Neural progenitor cell (in vitro differentiated cells): ENCODE results near the gene GRK1. TPM values are rescaled to one million over a fixed set of nuclear protein-coding genes. Genes with fewer than 3 reads are reported as not detected.

Experiments
- DNase-seq: peaks from one replicate; pipeline ENCODE4 v3.0.0-alpha.2; 2016; ENCODE audit warnings: low spot score
- H2AFZ ChIP-seq: fragments of 200-600 bp; sonication (generic); replicated peaks from 2 replicates; pipeline ENCODE4 v1.6.1; 2016; ENCODE audit warnings: antibody characterized with exemption
- H3F3A ChIP-seq: fragments of 200-600 bp; sonication (generic); 2 replicates; pipeline ENCODE4 v1.6.1; 2016; ENCODE audit warnings: antibody characterized with exemption, low read depth
- H3K27ac ChIP-seq: fragments of 200-600 bp; sonication (generic); 2 replicates; pipeline ENCODE4 v1.5.1; 2016; ENCODE audit warnings: mild to moderate bottlenecking
- H3K27me3 ChIP-seq: fragments of 200-600 bp; sonication (generic); 2 replicates; pipeline ENCODE4 v1.6.1; 2016; ENCODE audit warnings: mild to moderate bottlenecking, moderate library complexity
- H3K36me3 ChIP-seq: fragments of 200-600 bp; sonication (generic); 2 replicates; pipeline ENCODE4 v1.5.1; 2016
- H3K4me1 ChIP-seq: fragments of 200-600 bp; sonication (generic); 2 replicates; pipeline ENCODE4 v1.6.1; 2016; ENCODE audit warnings: mixed run types
- H3K4me2 ChIP-seq: fragments of 200-600 bp; sonication (generic); 2 replicates; pipeline ENCODE4 v1.6.1; 2016
- H3K4me3 ChIP-seq: fragments of 200-600 bp; sonication (generic); 2 replicates; pipeline ENCODE4 v1.5.1; 2016
- H3K79me2 ChIP-seq: fragments of 200-600 bp; sonication (generic); 2 replicates; pipeline ENCODE4 v1.6.1; 2016; ENCODE audit warnings: low read depth
- H3K9ac ChIP-seq: fragments of 200-600 bp; sonication (generic); 2 replicates; pipeline ENCODE4 v1.6.1; 2016
- H3K9me3 ChIP-seq: fragments of 200-600 bp; sonication (generic); 2 replicates; pipeline ENCODE4 v1.5.1; 2016; ENCODE audit warnings: low read depth
- H4K20me1 ChIP-seq: fragments of 200-600 bp; sonication (generic); 2 replicates; pipeline ENCODE4 v1.6.1; 2016; ENCODE audit warnings: low read depth
- H3K27ac Mint-ChIP-seq: 3 replicates; pipeline ENCODE4 v1.8.0; 2021; ENCODE audit warnings: mixed read lengths
- H3K27me3 Mint-ChIP-seq: 2 replicates; pipeline ENCODE4 v1.8.0; 2022; ENCODE audit warnings: low read depth, mild to moderate bottlenecking, inconsistent platforms, moderate library complexity, mixed read lengths; ENCODE audit not compliant: insufficient read depth
- H3K36me3 Mint-ChIP-seq: 3 replicates; pipeline ENCODE4 v1.8.0; 2021; ENCODE audit warnings: mixed read lengths
- H3K4me1 Mint-ChIP-seq: 3 replicates; pipeline ENCODE4 v1.8.0; 2021; ENCODE audit warnings: mixed read lengths
- H3K4me3 Mint-ChIP-seq: 3 replicates; pipeline ENCODE4 v1.8.0; 2021; ENCODE audit warnings: mild to moderate bottlenecking, moderate library complexity, mixed read lengths
- H3K9me3 Mint-ChIP-seq: 3 replicates; pipeline ENCODE4 v1.8.0; 2020; ENCODE audit warnings: mixed read lengths
- CTCF ChIP-seq: fragments of 200-600 bp; sonication (generic); IDR thresholded peaks from 2 replicates; pipeline ENCODE4 v1.5.1; 2017; ENCODE audit warnings: antibody characterized with exemption, mild to moderate bottlenecking
- EZH2 ChIP-seq: fragments of 200-600 bp; sonication (generic); IDR thresholded peaks from 2 replicates; pipeline ENCODE4 v1.6.1; 2017; ENCODE audit warnings: antibody characterized with exemption, mild to moderate bottlenecking, moderate library complexity
- EZH2phosphoT487 ChIP-seq: fragments of 200-600 bp; sonication (generic); IDR thresholded peaks from 2 replicates; pipeline ENCODE4 v1.6.1; 2017; ENCODE audit warnings: antibody characterized with exemption
- total RNA-seq: library from RNA; depleted of rRNA; stranded (reverse); fragments of >200 nt; gene quantifications from 2 replicates; pipeline ENCODE4 v1.2.3, GENCODE V29; 2015; ENCODE audit warnings: low replicate concordance

Gene GRK1
- total RNA-seq, 1 donor from 2014 or later = not detected

GRCh38 chr13:113643593-113643992 is 23.4 kb upstream of the GRK1 start:
- Histone ChIP-seq H3K9ac (no peak overlapping the region), H2AFZ (no peak overlapping the region), H3K4me3 (no peak overlapping the region), H3K4me1 (no peaks in the 10 kb centered on the region), H3K27me3 (no peaks in the 10 kb centered on the region), H3K9me3 (peaks cover 24% of the 10 kb centered on the region), H4K20me1 (no peaks in the 10 kb centered on the region), H3K27ac (no peak overlapping the region), H3F3A (no peaks in the 10 kb centered on the region), H3K79me2 (no peaks in the 10 kb centered on the region), H3K36me3 (peaks cover 28% of the 10 kb centered on the region), H3K4me2 (no peak overlapping the region)
- Mint-ChIP-seq H3K36me3 (peaks cover 55% of the 10 kb centered on the region), H3K27me3 (peaks cover 2% of the 10 kb centered on the region), H3K4me3 (no peak overlapping the region), H3K27ac (no peak overlapping the region), H3K9me3 (peaks cover 7% of the 10 kb centered on the region), H3K4me1 (no peaks in the 10 kb centered on the region)
- TF ChIP-seq EZH2 (no peak), CTCF (no peak), EZH2phosphoT487 (no peak)
- no peak for DNase-seq

- Histone ChIP-seq H2AFZ (no peak overlapping the region), H3K27me3 (no peaks in the 10 kb centered on the region), H3F3A (no peaks in the 10 kb centered on the region), H4K20me1 (no peaks in the 10 kb centered on the region), H3K27ac (no peak overlapping the region), H3K4me3 (no peak overlapping the region), H3K4me1 (no peaks in the 10 kb centered on the region), H3K4me2 (no peak overlapping the region), H3K9ac (no peak overlapping the region), H3K79me2 (no peaks in the 10 kb centered on the region), H3K9me3 (peaks cover 24% of the 10 kb centered on the region), H3K36me3 (peaks cover 28% of the 10 kb centered on the region)
- TF ChIP-seq EZH2phosphoT487 = no peak
- TF ChIP-seq EZH2 = no peak
- no peak for TF ChIP-seq CTCF
- no peak overlapping the region for H3K4me3 Mint-ChIP-seq
- H3K9me3 Mint-ChIP-seq = peaks cover 7% of the 10 kb centered on the region
- H3K27ac Mint-ChIP-seq = no peak overlapping the region
- no peak for DNase-seq
- H3K36me3 Mint-ChIP-seq = peaks cover 48% of the 10 kb centered on the region
- peaks cover 4% of the 10 kb centered on the region for H3K27me3 Mint-ChIP-seq
- peaks cover 4% of the 10 kb centered on the region for H3K4me1 Mint-ChIP-seq
Observed at GRCh38 chr13:113644800-113645199, 22.2 kb upstream of the GRK1 start.

GRCh38 chr13:113645329-113645728 is 21.7 kb upstream of the GRK1 start:
- Mint-ChIP-seq H3K4me3 (no peak overlapping the region), H3K27ac (no peak overlapping the region), H3K9me3 (peaks cover 7% of the 10 kb centered on the region), H3K36me3 (peaks cover 43% of the 10 kb centered on the region), H3K27me3 (peaks cover 4% of the 10 kb centered on the region), H3K4me1 (peaks cover 6% of the 10 kb centered on the region)
- Histone ChIP-seq H4K20me1 (no peaks in the 10 kb centered on the region), H3K9me3 (peaks cover 24% of the 10 kb centered on the region), H3K79me2 (no peaks in the 10 kb centered on the region), H3K9ac (no peak overlapping the region), H3K4me2 (no peak overlapping the region), H3K4me3 (no peak overlapping the region), H3K36me3 (peaks cover 27% of the 10 kb centered on the region), H3K4me1 (no peaks in the 10 kb centered on the region), H3K27ac (no peak overlapping the region), H3K27me3 (no peaks in the 10 kb centered on the region), H3F3A (no peaks in the 10 kb centered on the region), H2AFZ (no peak overlapping the region)
- no peak for DNase-seq
- no peak for TF ChIP-seq CTCF
- no peak for TF ChIP-seq EZH2phosphoT487
- no peak for TF ChIP-seq EZH2
